GM12892 (cell line): Measurements from ENCODE around the gene DNAJC7.

Source experiments
- POLR2A ChIP-seq: IDR thresholded peaks from 2 replicates; pipeline ENCODE4 v1.6.1; 2011; ENCODE audit warnings: low read depth, low read length, control low read depth
- POLR2AphosphoS5 ChIP-seq: IDR thresholded peaks from 2 replicates; pipeline ENCODE4 v1.6.1; 2011; ENCODE audit warnings: low read depth, low read length, control low read depth
- TAF1 ChIP-seq: IDR thresholded peaks from 2 replicates; pipeline ENCODE4 v1.6.1; 2011; ENCODE audit warnings: low read depth, mild to moderate bottlenecking, control low read depth, low read length, borderline replicate concordance

GRCh38 chr17:41974658-41975057 is 42.6 kb downstream of the DNAJC7 start:
- TF ChIP-seq POLR2AphosphoS5 (no peak), POLR2A (no peak), TAF1 (no peak)
